Mammary epithelial cell (primary cell): Measurements from ENCODE around the gene PDCD2L.

Experiments used
- CTCF ChIP-seq, 2 donors: IDR thresholded peaks in 1 of 2; conservative IDR thresholded peaks in 1 of 2; 2 replicates each; pipeline ENCODE4 v1.5.1; 2011 to 2012; ENCODE audit warnings: inconsistent platforms in 2 of 2, low read length in 2 of 2, mild to moderate bottlenecking in 2 of 2, control low read depth in 1 of 2, low read depth in 1 of 2; ENCODE audit not compliant: insufficient read depth in 1 of 2; ENCODE audit errors: extremely low read depth in 1 of 2
- EZH2 ChIP-seq: IDR thresholded peaks from 2 replicates; pipeline ENCODE4 v1.6.1; 2012; ENCODE audit warnings: low read length, inconsistent platforms, borderline replicate concordance

- TF ChIP-seq CTCF (conservative IDR thresholded peaks at IDR 0.05 in 1 of 2, IDR thresholded peaks at IDR 0.05 in 1 of 2; ENCODE audit: extremely low read depth in 1 of 2, insufficient read depth in 1 of 2, low read depth in 1 of 2, low read length in 2 of 2) = no peak
- no peak for TF ChIP-seq EZH2
Measured at GRCh38 chr19:34429553-34429952, 25.4 kb downstream of the PDCD2L start.
